Measurements from ENCODE around the gene BAIAP2L1.

The BAIAP2L1 gene

GRCh38 chr7:98307971-98308466, 92.9 kb downstream of the BAIAP2L1 start:
- ChIA-PET CTCF (no interaction called here), POLR2A (interaction anchor here (0.9 kb wide), 1 partner anchor 93 kb away, joined by 3 read pairs; the partner anchor contains the start of gene BAIAP2L1)
- Histone ChIP-seq H3K9me3 (ENCODE audit: control insufficient read depth, insufficient read depth, low read depth, low read length) (no peaks in the 10 kb centered on the region), H3K36me3 (ENCODE audit: control insufficient read depth in 2 of 2, insufficient read depth in 1 of 2, low read length in 2 of 2) (peaks cover 30 to 71% of the 10 kb centered on the region in 2 experiments; a peak in 2 of 3 replicates), H3K4me1 (ENCODE audit: control insufficient read depth, insufficient read depth, low read length) (no peaks in the 10 kb centered on the region), H3K27ac (ENCODE audit: extremely low read depth, low read depth, low read length) (no peak overlapping the region), H3K4me3 (ENCODE audit: low read depth, low read length) (no peak overlapping the region)
- TF ChIP-seq WT1 (tag by site-specific recombination; IDR thresholded peaks at IDR 0.05) (no peak), ZSCAN30 (tag by site-specific recombination; IDR thresholded peaks at IDR 0.05) (no peak), SCRT2 (tag by site-specific recombination; IDR thresholded peaks at IDR 0.05) (0 out of 2 replicates have a peak, but pooled peaks have one; percentile 32), MEIS1 (CRISPR knock-in tag; IDR thresholded peaks at IDR 0.05; ENCODE audit: borderline replicate concordance) (no peak), ZNF341 (tag by site-specific recombination; IDR thresholded peaks at IDR 0.05; ENCODE audit: low read depth) (no peak), ZNF600 (tag by site-specific recombination; IDR thresholded peaks at IDR 0.05) (no peak)

- peaks cover 28 to 74% of the 10 kb centered on the region in 2 experiments; a peak in 2 of 3 replicates for H3K36me3 ChIP-seq (ENCODE audit: control insufficient read depth in 2 of 2, insufficient read depth in 1 of 2, low read length in 2 of 2)
- no peak overlapping the region for H3K4me3 ChIP-seq (ENCODE audit: low read depth, low read length)
- H3K9me3 ChIP-seq (ENCODE audit: control insufficient read depth, insufficient read depth, low read depth, low read length) = no peaks in the 10 kb centered on the region
- ChIA-PET CTCF (interaction anchor here (0.9 to 1.1 kb wide), 2 partner anchors 96 to 114 kb away, joined by 3 read pairs; no protein-coding TSS in a partner anchor), POLR2A (interaction anchor here (0.5 kb wide), 1 partner anchor 113 kb away, joined by 3 read pairs; no protein-coding TSS in a partner anchor)
- no peaks in the 10 kb centered on the region for H3K4me1 ChIP-seq (ENCODE audit: control insufficient read depth, insufficient read depth, low read length)
- TF ChIP-seq ZNF362 (tag by site-specific recombination; IDR thresholded peaks at IDR 0.05) (no peak), ZNF2 (tag by site-specific recombination; IDR thresholded peaks at IDR 0.05) (no peak), ZNF132 (tag by site-specific recombination; IDR thresholded peaks at IDR 0.05; ENCODE audit: borderline replicate concordance) (no peak), ZNF175 (tag by site-specific recombination; IDR thresholded peaks at IDR 0.05) (no peak), ZNF211 (tag by site-specific recombination; IDR thresholded peaks at IDR 0.05; ENCODE audit: low read depth) (no peak), ZSCAN30 (tag by site-specific recombination; IDR thresholded peaks at IDR 0.05) (no peak), ZNF658 (tag by site-specific recombination; IDR thresholded peaks at IDR 0.05) (no peak), ZNF16 (tag by site-specific recombination; IDR thresholded peaks at IDR 0.05; ENCODE audit: low read depth) (no peak), ZNF341 (tag by site-specific recombination; IDR thresholded peaks at IDR 0.05; ENCODE audit: low read depth) (no peak), ZNF521 (tag by site-specific recombination; IDR thresholded peaks at IDR 0.05) (no peak)
- H3K27ac ChIP-seq (ENCODE audit: extremely low read depth, low read depth, low read length) = no peak overlapping the region
Observed at GRCh38 chr7:98305951-98306535, 94.8 kb downstream of the BAIAP2L1 start.

- ChIA-PET CTCF (interaction anchor here (1.0 kb wide), 1 partner anchor 287 kb away, joined by 5 read pairs; no protein-coding TSS in a partner anchor), POLR2A (no interaction called here)
- H3K36me3 ChIP-seq (ENCODE audit: control insufficient read depth in 2 of 2, insufficient read depth in 1 of 2, low read length in 2 of 2) = peaks cover 14 to 67% of the 10 kb centered on the region in 2 experiments; a peak in 2 of 3 replicates
Observed at GRCh38 chr7:98303906-98304305, 97.0 kb downstream of the BAIAP2L1 start.

GRCh38 chr7:98303176-98303865, 97.6 kb downstream of the BAIAP2L1 start:
- H3K4me1 ChIP-seq (ENCODE audit: control insufficient read depth, insufficient read depth, low read length) = no peaks in the 10 kb centered on the region
- H3K9me3 ChIP-seq (ENCODE audit: control insufficient read depth, insufficient read depth, low read depth, low read length) = no peaks in the 10 kb centered on the region
- ChIA-PET POLR2A (no interaction called here), CTCF (interaction anchor here (0.7 to 1.0 kb wide), 3 partner anchors 14 to 286 kb away, joined by 3 to 5 read pairs (median 4); partner anchors contain the start of gene BAIAP2L1)
- TF ChIP-seq ZNF155 (tag by site-specific recombination; IDR thresholded peaks at IDR 0.05) (no peak), ZNF530 (tag by site-specific recombination; IDR thresholded peaks at IDR 0.05; ENCODE audit: low read depth) (no peak), SCRT1 (tag by site-specific recombination; IDR thresholded peaks at IDR 0.05; ENCODE audit: borderline replicate concordance) (no peak), ZNF510 (tag by site-specific recombination; IDR thresholded peaks at IDR 0.05; ENCODE audit: insufficient replicate concordance) (no peak), MYNN (tag by site-specific recombination; IDR thresholded peaks at IDR 0.05; ENCODE audit: borderline replicate concordance) (no peak), ZNF146 (tag by site-specific recombination; IDR thresholded peaks at IDR 0.05) (no peak), ZNF768 (tag by site-specific recombination; IDR thresholded peaks at IDR 0.05) (no peak), GFI1B (tag by site-specific recombination; IDR thresholded peaks at IDR 0.05) (no peak)
- H3K36me3 ChIP-seq (ENCODE audit: control insufficient read depth in 2 of 2, insufficient read depth in 1 of 2, low read length in 2 of 2) = peaks cover 9 to 66% of the 10 kb centered on the region in 2 experiments; a peak in 2 of 3 replicates
- no peak overlapping the region for H3K4me3 ChIP-seq (ENCODE audit: low read depth, low read length)
- H3K27ac ChIP-seq (ENCODE audit: extremely low read depth, low read depth, low read length) = no peak overlapping the region

More at GRCh38 chr7:98303906-98304305, 97.0 kb downstream of the BAIAP2L1 start:
- Histone ChIP-seq H3K4me3 (ENCODE audit: low read depth, low read length) (no peak overlapping the region), H3K4me1 (ENCODE audit: control insufficient read depth, insufficient read depth, low read length) (no peaks in the 10 kb centered on the region), H3K9me3 (ENCODE audit: control insufficient read depth, insufficient read depth, low read depth, low read length) (no peaks in the 10 kb centered on the region), H3K27ac (ENCODE audit: extremely low read depth, low read depth, low read length) (no peak overlapping the region)
- TF ChIP-seq ZNF473 (tag by site-specific recombination; IDR thresholded peaks at IDR 0.05) = no peak
- TF ChIP-seq GLI2 (tag by site-specific recombination; IDR thresholded peaks at IDR 0.05; ENCODE audit: borderline replicate concordance, low read depth) = no peak
- TF ChIP-seq ZBTB8A (tag by site-specific recombination; IDR thresholded peaks at IDR 0.05) = no peak
- no peak for TF ChIP-seq SETDB1 (IDR thresholded peaks at IDR 0.05; ENCODE audit: insufficient read length, low read length)
- TF ChIP-seq ZNF768 (tag by site-specific recombination; IDR thresholded peaks at IDR 0.05) = no peak
